GM23248 (cell line): ENCODE measurements around the gene KCTD6. TPM values are rescaled to one million over a fixed set of nuclear protein-coding genes. Genes with fewer than 3 reads are reported as not detected.

ENCODE experiments used
- DNase-seq: peaks from one replicate; pipeline ENCODE4 v3.0.0-alpha.2; 2015
- H2AFZ ChIP-seq: fragments of 200-600 bp; sonication (generic); 2 replicates; pipeline ENCODE4 v1.6.1; 2016; ENCODE audit warnings: antibody characterized with exemption
- H3F3A ChIP-seq: fragments of 200-600 bp; sonication (generic); 2 replicates; pipeline ENCODE4 v1.6.1; 2016; ENCODE audit warnings: mild to moderate bottlenecking, antibody characterized with exemption, mixed run types; ENCODE audit not compliant: insufficient read depth
- H3K27ac ChIP-seq: fragments of 200-600 bp; sonication (generic); 2 replicates; pipeline ENCODE4 v1.5.1; 2016; ENCODE audit warnings: mild to moderate bottlenecking
- H3K27me3 ChIP-seq: fragments of 200-600 bp; sonication (generic); replicated peaks from 2 replicates; pipeline ENCODE4 v1.6.1; 2016; ENCODE audit warnings: mild to moderate bottlenecking; ENCODE audit not compliant: insufficient read depth
- H3K36me3 ChIP-seq: fragments of 200-600 bp; sonication (generic); 2 replicates; pipeline ENCODE4 v1.6.1; 2016; ENCODE audit warnings: low read depth, mild to moderate bottlenecking
- H3K4me1 ChIP-seq: fragments of 200-600 bp; sonication (generic); 2 replicates; pipeline ENCODE4 v1.6.1; 2016; ENCODE audit warnings: mild to moderate bottlenecking; ENCODE audit not compliant: insufficient read depth
- H3K4me2 ChIP-seq: fragments of 200-600 bp; sonication (generic); one replicate; pipeline ENCODE4 v1.6.1; 2016; ENCODE audit warnings: mild to moderate bottlenecking; ENCODE audit not compliant: unreplicated experiment
- H3K4me3 ChIP-seq: fragments of 200-600 bp; sonication (generic); 2 replicates; pipeline ENCODE4 v1.5.1; 2016; ENCODE audit warnings: mild to moderate bottlenecking
- H3K79me2 ChIP-seq: fragments of 200-600 bp; sonication (generic); 2 replicates; pipeline ENCODE4 v1.6.1; 2016; ENCODE audit warnings: mild to moderate bottlenecking; ENCODE audit not compliant: insufficient read depth
- H3K9ac ChIP-seq: fragments of 200-600 bp; sonication (generic); 2 replicates; pipeline ENCODE4 v1.6.1; 2016; ENCODE audit warnings: mild to moderate bottlenecking
- H3K9me2 ChIP-seq: fragments of 200-600 bp; sonication (generic); 2 replicates; pipeline ENCODE4 v1.6.1; 2016; ENCODE audit warnings: mixed run types, mild to moderate bottlenecking, moderate library complexity; ENCODE audit not compliant: insufficient read depth
- H3K9me3 ChIP-seq: fragments of 200-600 bp; sonication (generic); one replicate; pipeline ENCODE4 v1.6.1; 2017; ENCODE audit warnings: low read depth
- H4K20me1 ChIP-seq: fragments of 200-600 bp; sonication (generic); 2 replicates; pipeline ENCODE4 v1.6.0; 2016; ENCODE audit not compliant: insufficient read depth
- EZH2 ChIP-seq: fragments of 200-600 bp; sonication (generic); IDR thresholded peaks from 2 replicates; pipeline ENCODE4 v1.6.1; 2018; ENCODE audit warnings: antibody characterized with exemption, mild to moderate bottlenecking; ENCODE audit not compliant: insufficient read depth, poor library complexity, severe bottlenecking
- EZH2phosphoT487 ChIP-seq: fragments of 200-600 bp; sonication (generic); IDR thresholded peaks from 2 replicates; pipeline ENCODE4 v1.6.1; 2018; ENCODE audit warnings: antibody characterized with exemption, moderate library complexity, mild to moderate bottlenecking, low read depth; ENCODE audit not compliant: insufficient read depth
- WGBS, 2 experiments: methylation state at CpG; one replicate each; pipeline ENCODE4 v1.1.6; 2015 to 2017; ENCODE audit warnings: low lambda C conversion rate in 2 of 2, low coverage in 1 of 2; ENCODE audit errors: missing lambda C conversion rate in 2 of 2; 5-methylcytosine and 5-hydroxymethylcytosine counted together
- in situ Hi-C: fragments of 300-500 bp; cut with MboI; formaldehyde crosslinking; loops from 2 replicates; pipeline ENCODE4 v1.15.0; 2020
- polyA plus RNA-seq: library from polyadenylated mRNA; unstranded; fragments of >200 nt; fragmentation: Nextera tagmentation; extraction: Ambion mirVana; gene quantifications from 2 replicates; pipeline ENCODE4 v1.2.1, GENCODE V29; 2016
- total RNA-seq: library from RNA; depleted of rRNA; stranded (reverse); fragments of >200 nt; shearing (Covaris generic); gene quantifications from 2 replicates; pipeline ENCODE4 v1.2.3, GENCODE V29; 2014

KCTD6 gene
- total and polyA plus RNA-seq, 2 experiments from 2014 or later, result 12.8 to 13.7 TPM

GRCh38 chr3:58474348-58474911, 17.5 kb upstream of the KCTD6 start:
- WGBS, 2 experiments, result 87 to 100% methylated on average over 1 of the region's 1 CpG

GRCh38 chr3:58474967-58475578, 16.8 kb upstream of the KCTD6 start:
- Histone ChIP-seq H3K9me3 (no peaks in the 10 kb centered on the region), H3K4me2 (no peak overlapping the region), H3K79me2 (no peaks in the 10 kb centered on the region), H3F3A (0 out of 2 replicates have a peak, but pooled peaks cover 6% of the 10 kb centered on the region), H3K4me3 (no peak overlapping the region), H3K9ac (no peak overlapping the region), H3K9me2 (no peaks in the 10 kb centered on the region), H4K20me1 (no peaks in the 10 kb centered on the region), H3K36me3 (no peaks in the 10 kb centered on the region), H3K4me1 (peaks cover 14% of the 10 kb centered on the region), H2AFZ (no peak overlapping the region), H3K27me3 (no peaks in the 10 kb centered on the region), H3K27ac (no peak overlapping the region)
- in situ Hi-C loops, result no loop called here
- 54 to 56% methylated on average over 3 of the region's 3 CpGs for WGBS, 2 experiments
- DNase-seq, result no peak
- TF ChIP-seq EZH2phosphoT487 (no peak), EZH2 (no peak)

More at GRCh38 chr3:58474348-58474911, 17.5 kb upstream of the KCTD6 start:
- Histone ChIP-seq H3K27ac (no peak overlapping the region), H3K9me3 (no peaks in the 10 kb centered on the region), H3K27me3 (no peaks in the 10 kb centered on the region), H2AFZ (no peak overlapping the region), H3K4me2 (no peak overlapping the region), H3K36me3 (no peaks in the 10 kb centered on the region), H3K9ac (no peak overlapping the region), H3F3A (0 out of 2 replicates have a peak, but pooled peaks cover 6% of the 10 kb centered on the region), H4K20me1 (no peaks in the 10 kb centered on the region), H3K4me3 (no peak overlapping the region), H3K9me2 (no peaks in the 10 kb centered on the region), H3K79me2 (no peaks in the 10 kb centered on the region), H3K4me1 (peaks cover 14% of the 10 kb centered on the region)
- in situ Hi-C loops, result no loop called here
- no peak for TF ChIP-seq EZH2phosphoT487
- no peak for TF ChIP-seq EZH2
- no peak for DNase-seq

GRCh38 chr3:58478781-58479180, 13.1 kb upstream of the KCTD6 start:
- 78 to 79% methylated on average over 2 of the region's 2 CpGs for WGBS, 2 experiments

GRCh38 chr3:58480309-58480708, 11.6 kb upstream of the KCTD6 start:
- Histone ChIP-seq H3K4me1 (no peaks in the 10 kb centered on the region), H3K4me2 (no peak overlapping the region), H3K9me3 (no peaks in the 10 kb centered on the region), H4K20me1 (no peaks in the 10 kb centered on the region), H2AFZ (no peak overlapping the region), H3K79me2 (no peaks in the 10 kb centered on the region), H3K27me3 (no peaks in the 10 kb centered on the region), H3K27ac (no peak overlapping the region), H3F3A (no peaks in the 10 kb centered on the region), H3K36me3 (no peaks in the 10 kb centered on the region), H3K9ac (no peak overlapping the region), H3K4me3 (no peak overlapping the region), H3K9me2 (no peaks in the 10 kb centered on the region)
- DNase-seq, result no peak
- 65 to 83% methylated on average over 2 of the region's 2 CpGs for WGBS, 2 experiments
- TF ChIP-seq EZH2, result no peak
- no peak for TF ChIP-seq EZH2phosphoT487
- in situ Hi-C loops, result no loop called here

More at GRCh38 chr3:58478781-58479180, 13.1 kb upstream of the KCTD6 start:
- no peak for DNase-seq
- TF ChIP-seq EZH2 (no peak), EZH2phosphoT487 (no peak)
- Histone ChIP-seq H3K36me3 (no peaks in the 10 kb centered on the region), H2AFZ (no peak overlapping the region), H3K9me3 (no peaks in the 10 kb centered on the region), H3K9me2 (no peaks in the 10 kb centered on the region), H3K79me2 (no peaks in the 10 kb centered on the region), H3F3A (no peaks in the 10 kb centered on the region), H3K4me3 (no peak overlapping the region), H3K4me2 (no peak overlapping the region), H3K4me1 (no peaks in the 10 kb centered on the region), H3K27me3 (no peaks in the 10 kb centered on the region), H3K9ac (no peak overlapping the region), H4K20me1 (no peaks in the 10 kb centered on the region), H3K27ac (no peak overlapping the region)
- in situ Hi-C loops, result no loop called here
